ENCODE results near the gene MMP8. TPM values are rescaled to one million over a fixed set of nuclear protein-coding genes. Genes with fewer than 3 reads are reported as not detected.

The MMP8 gene
- total RNA-seq, 1 donor from 2014 or later: not detected

- Histone ChIP-seq H3K4me2 (no peak overlapping the region), H3K27me3 (no peaks in the 10 kb centered on the region), H3K27ac (no peak overlapping the region), H3K9me3 (ENCODE audit: low read depth) (no peaks in the 10 kb centered on the region), H3K79me2 (ENCODE audit: low read depth) (no peaks in the 10 kb centered on the region), H3K4me3 (no peak overlapping the region), H3K9ac (no peak overlapping the region), H4K20me1 (ENCODE audit: low read depth) (no peaks in the 10 kb centered on the region), H3K4me1 (no peaks in the 10 kb centered on the region), H2AFZ (replicated peaks) (no peak overlapping the region), H3F3A (ENCODE audit: low read depth) (no peaks in the 10 kb centered on the region), H3K36me3 (no peaks in the 10 kb centered on the region)
- H3K9me3 Mint-ChIP-seq: no peaks in the 10 kb centered on the region
- H3K4me3 Mint-ChIP-seq: no peak overlapping the region
- DNase-seq (ENCODE audit: low spot score): no peak
- no peaks in the 10 kb centered on the region for H3K4me1 Mint-ChIP-seq
- TF ChIP-seq EZH2phosphoT487 (IDR thresholded peaks at IDR 0.05): no peak
- no peak for TF ChIP-seq CTCF (IDR thresholded peaks at IDR 0.05)
- TF ChIP-seq EZH2 (IDR thresholded peaks at IDR 0.05): no peak
- peaks cover 2% of the 10 kb centered on the region for H3K27me3 Mint-ChIP-seq (ENCODE audit: insufficient read depth, low read depth)
- H3K36me3 Mint-ChIP-seq: no peaks in the 10 kb centered on the region
- no peak overlapping the region for H3K27ac Mint-ChIP-seq
These were observed 20.8 kb downstream of the MMP8 start for GRCh38 chr11:102703826-102704493.

- H3K9ac ChIP-seq: no peak overlapping the region
- peak overlapping the region; percentile 6 for H2AFZ ChIP-seq (replicated peaks)
- H3K9me3 ChIP-seq (ENCODE audit: low read depth): no peaks in the 10 kb centered on the region
- H3K27ac ChIP-seq: no peak overlapping the region
- no peaks in the 10 kb centered on the region for H3K36me3 ChIP-seq
- H3K4me1 Mint-ChIP-seq: no peaks in the 10 kb centered on the region
- no peak overlapping the region for H3K4me3 Mint-ChIP-seq
- H3K79me2 ChIP-seq (ENCODE audit: low read depth): no peaks in the 10 kb centered on the region
- H4K20me1 ChIP-seq (ENCODE audit: low read depth): no peaks in the 10 kb centered on the region
- H3K4me2 ChIP-seq: no peak overlapping the region
- TF ChIP-seq EZH2phosphoT487 (IDR thresholded peaks at IDR 0.05) (no peak), CTCF (IDR thresholded peaks at IDR 0.05) (no peak)
- H3F3A ChIP-seq (ENCODE audit: low read depth): no peaks in the 10 kb centered on the region
- H3K27ac Mint-ChIP-seq: no peak overlapping the region
- no peaks in the 10 kb centered on the region for H3K9me3 Mint-ChIP-seq
- H3K36me3 Mint-ChIP-seq: no peaks in the 10 kb centered on the region
- no peak overlapping the region for H3K4me3 ChIP-seq
- no peak for DNase-seq (ENCODE audit: low spot score)
- H3K27me3 Mint-ChIP-seq (ENCODE audit: insufficient read depth, low read depth): no peaks in the 10 kb centered on the region
- H3K27me3 ChIP-seq: no peaks in the 10 kb centered on the region
- H3K4me1 ChIP-seq: no peaks in the 10 kb centered on the region
These were observed 29.6 kb downstream of the MMP8 start for GRCh38 chr11:102695201-102695600.

- no peaks in the 10 kb centered on the region for H3K9me3 ChIP-seq (ENCODE audit: low read depth)
- no peaks in the 10 kb centered on the region for H3K36me3 ChIP-seq
- no peaks in the 10 kb centered on the region for H3K79me2 ChIP-seq (ENCODE audit: low read depth)
- H3F3A ChIP-seq (ENCODE audit: low read depth): no peaks in the 10 kb centered on the region
- Mint-ChIP-seq H3K36me3 (no peaks in the 10 kb centered on the region), H3K27ac (no peak overlapping the region), H3K4me3 (no peak overlapping the region), H3K27me3 (ENCODE audit: insufficient read depth, low read depth) (no peaks in the 10 kb centered on the region), H3K9me3 (no peaks in the 10 kb centered on the region), H3K4me1 (no peaks in the 10 kb centered on the region)
- no peaks in the 10 kb centered on the region for H3K27me3 ChIP-seq
- H3K27ac ChIP-seq: no peak overlapping the region
- no peak overlapping the region for H3K4me3 ChIP-seq
- H3K4me2 ChIP-seq: no peak overlapping the region
- no peak overlapping the region for H3K9ac ChIP-seq
- DNase-seq (ENCODE audit: low spot score): no peak
- TF ChIP-seq CTCF (IDR thresholded peaks at IDR 0.05): no peak
- H4K20me1 ChIP-seq (ENCODE audit: low read depth): no peaks in the 10 kb centered on the region
- H3K4me1 ChIP-seq: no peaks in the 10 kb centered on the region
- H2AFZ ChIP-seq (replicated peaks): no peak overlapping the region
These were observed 39.0 kb downstream of the MMP8 start for GRCh38 chr11:102685754-102686153.
